Activated gamma-delta T cell treated with anti-CD3 and anti-CD28 coated beads, Interleukin-2, amount 50 U/mL, for 16 hours (primary cell): ENCODE data around the gene SSH3.

Source experiments
- DNase-seq: peaks from one replicate; pipeline ENCODE4 v3.0.0-alpha.2; 2020; ENCODE audit warnings: low read depth

SSH3 gene

DNA sequence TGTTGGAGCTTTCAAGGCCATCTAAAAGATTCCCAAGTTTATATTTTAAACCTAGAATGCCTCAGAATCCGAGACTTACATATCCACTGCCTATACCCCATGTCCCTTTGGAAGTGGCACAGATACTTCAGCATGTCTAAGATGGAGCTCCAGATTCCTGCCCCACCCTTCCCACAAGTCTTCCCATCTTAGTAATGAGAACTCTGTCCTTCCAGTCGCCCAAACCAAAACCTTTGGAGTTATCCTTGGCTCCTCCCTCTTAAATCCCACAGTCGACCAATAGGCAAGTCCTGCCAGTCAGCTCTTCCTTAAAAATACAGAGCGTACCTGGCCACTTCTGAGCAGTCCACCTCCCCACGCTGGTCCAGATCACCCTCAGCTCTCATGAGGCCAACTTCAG lies 45.7 kb downstream of the SSH3 start:
- DNase-seq: no peak

DNA sequence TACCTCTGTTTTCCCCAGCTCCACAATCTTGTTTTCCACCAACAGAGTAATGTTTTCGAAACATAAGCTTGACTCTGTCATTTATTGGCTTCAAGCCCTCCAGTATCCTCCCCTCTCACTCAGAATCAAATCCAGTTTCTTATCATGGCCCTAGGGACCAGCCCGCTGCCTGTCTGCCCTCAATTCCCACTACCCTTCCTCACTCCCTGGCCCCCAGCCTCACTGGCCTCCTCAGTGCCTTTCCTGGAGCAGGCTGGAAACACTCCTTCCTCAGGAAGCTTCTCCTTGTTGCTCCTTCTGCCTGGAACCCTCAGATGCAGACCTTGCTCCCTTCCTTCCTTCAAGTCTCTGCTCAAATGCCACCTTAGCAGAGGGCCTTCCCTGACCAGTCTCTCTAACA lies 46.1 kb downstream of the SSH3 start:
- DNase-seq: no peak

DNA sequence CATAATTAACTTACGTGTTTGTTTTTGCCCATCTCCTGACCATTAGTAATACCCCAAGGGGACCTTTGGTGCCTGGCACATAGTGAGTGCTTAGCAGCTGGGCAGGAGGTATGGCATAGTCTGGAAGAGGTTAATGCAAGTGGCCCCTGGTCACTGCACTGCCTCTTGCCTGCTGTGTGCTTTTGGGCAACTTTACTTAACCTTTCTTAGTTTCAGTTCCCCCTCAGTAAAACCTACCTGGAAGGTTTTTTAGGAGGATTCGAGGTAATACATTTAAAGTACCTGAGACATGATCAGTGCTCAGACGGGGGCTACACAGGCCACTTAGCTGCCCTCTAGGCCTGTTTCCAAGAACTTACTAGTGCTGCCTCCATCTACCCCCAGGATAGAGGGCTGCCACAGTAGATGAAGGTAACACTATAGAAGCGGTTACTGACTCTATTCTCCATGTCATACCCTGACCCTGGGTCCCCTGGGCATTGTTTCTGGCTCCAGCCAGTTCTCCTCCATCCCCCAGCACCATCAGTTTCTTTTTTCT lies 46.7 kb downstream of the SSH3 start:
- no peak for DNase-seq

DNA sequence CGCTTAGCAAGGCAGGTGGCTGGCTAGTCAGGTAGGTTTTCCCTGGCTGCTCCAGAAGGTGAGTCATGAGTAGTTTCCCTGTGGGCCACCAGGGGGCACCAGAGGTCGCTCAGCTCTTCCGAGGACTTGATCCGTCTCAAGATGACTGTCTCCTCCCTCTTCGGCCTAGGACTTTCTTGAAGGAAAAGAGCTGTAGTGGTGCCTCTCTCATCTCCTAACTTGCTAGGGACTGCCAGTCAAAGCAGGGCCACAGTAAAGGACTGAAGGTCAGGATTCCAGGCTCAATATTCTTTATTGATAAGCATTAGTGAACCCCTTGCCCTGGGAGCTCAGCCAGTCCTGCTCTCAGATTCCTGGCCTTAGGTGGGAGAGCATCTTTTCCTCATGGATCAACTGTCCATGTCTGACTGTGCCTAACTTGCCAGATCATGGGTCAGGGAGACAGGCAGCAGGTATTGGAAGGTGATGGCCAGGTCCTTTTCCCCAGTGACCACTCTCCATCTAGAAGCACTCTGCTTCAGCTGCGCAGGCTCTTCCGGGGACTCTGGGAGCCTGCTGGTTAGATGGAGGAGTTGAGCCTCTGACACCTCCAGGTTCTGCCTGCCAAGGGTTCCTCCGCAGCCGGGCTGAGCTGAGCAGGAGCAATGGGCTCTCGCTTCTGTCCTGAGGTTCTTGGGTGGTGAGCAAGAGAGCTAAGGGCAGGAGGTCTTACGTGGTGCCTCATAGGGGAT lies 48.1 kb downstream of the SSH3 start:
- no peak for DNase-seq

DNA sequence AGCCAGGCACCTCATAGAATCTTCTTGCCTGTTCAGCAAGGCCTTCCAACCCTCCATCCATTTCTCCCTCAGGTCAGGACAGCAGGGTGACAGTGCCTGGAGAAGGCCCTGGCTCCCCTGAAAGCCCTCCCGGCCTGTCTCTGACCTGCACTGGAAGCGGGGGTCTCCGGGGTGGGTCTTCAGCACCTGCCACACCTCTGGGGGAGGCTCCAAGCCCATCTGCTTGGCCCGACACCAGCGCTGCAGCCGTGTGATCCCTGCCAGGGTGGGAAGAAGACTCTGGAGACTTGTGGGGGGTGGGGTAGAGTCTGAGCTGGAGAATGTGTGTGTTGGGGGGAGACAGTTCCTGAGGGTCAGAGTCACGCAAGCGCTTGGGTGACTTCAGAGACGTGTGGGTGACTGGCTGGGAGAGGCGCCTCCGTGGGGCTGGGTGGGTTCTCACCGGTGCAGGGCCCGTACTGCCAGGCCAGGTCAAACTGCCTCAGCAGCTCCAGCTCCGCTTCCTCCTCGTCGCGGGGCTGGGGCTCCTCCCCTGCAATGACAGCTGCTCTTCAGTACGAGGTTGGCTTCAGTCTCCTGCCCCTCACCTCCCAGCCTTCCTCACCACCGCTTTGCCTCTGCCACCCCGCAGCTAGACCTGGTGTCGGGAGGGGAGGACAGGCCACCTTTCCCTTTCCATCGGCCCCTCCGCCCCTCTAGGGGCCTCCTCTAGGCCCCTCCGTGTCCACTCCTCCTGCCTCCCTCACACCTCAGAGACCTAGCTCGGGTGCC lies 49.4 kb downstream of the SSH3 start:
- no peak for DNase-seq

DNA sequence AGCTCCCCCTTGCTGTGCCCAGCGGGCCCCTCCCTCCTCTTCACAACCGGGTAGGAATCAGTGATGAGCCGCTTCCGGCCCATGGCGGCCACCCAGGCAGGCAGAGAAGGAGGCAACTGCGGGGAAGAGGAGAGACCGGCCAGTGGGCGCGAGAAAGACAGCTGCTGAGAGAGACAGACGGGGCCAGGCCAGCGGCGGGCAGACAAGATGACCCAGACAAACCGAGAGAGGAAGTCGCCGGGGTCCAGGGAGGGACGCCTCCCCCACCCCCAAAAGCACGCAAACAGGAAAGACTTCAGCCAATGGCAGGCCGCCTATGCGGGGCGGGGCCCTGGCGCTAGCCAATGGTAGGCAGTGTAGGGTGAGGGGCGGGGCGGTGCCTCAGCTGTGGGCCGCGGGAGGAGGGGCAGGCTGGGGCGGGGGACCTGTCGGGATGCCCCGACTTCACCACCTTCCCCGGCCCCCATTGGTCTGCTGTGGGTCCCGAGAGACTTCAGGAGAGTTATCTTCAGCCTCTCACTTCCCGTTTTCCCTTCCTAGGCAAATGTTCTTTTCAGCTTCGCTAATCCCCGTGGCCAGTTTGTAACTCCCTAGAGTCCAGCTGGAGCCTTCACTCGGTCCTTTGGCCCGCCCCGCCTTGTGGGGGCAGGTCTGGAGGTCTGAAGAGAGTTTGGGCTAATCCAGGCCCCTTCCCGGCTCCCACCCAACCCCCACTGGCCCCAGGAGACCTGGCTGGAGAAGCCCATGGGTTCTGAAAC lies 50.2 kb downstream of the SSH3 start, which contains the start of gene POLD4:
TSS of gene POLD4 (minus strand) at position 230 of the 758 bp plus-strand sequence. CDS start at position 83, 147 bp downstream.
- peak; percentile 95 for DNase-seq

DNA sequence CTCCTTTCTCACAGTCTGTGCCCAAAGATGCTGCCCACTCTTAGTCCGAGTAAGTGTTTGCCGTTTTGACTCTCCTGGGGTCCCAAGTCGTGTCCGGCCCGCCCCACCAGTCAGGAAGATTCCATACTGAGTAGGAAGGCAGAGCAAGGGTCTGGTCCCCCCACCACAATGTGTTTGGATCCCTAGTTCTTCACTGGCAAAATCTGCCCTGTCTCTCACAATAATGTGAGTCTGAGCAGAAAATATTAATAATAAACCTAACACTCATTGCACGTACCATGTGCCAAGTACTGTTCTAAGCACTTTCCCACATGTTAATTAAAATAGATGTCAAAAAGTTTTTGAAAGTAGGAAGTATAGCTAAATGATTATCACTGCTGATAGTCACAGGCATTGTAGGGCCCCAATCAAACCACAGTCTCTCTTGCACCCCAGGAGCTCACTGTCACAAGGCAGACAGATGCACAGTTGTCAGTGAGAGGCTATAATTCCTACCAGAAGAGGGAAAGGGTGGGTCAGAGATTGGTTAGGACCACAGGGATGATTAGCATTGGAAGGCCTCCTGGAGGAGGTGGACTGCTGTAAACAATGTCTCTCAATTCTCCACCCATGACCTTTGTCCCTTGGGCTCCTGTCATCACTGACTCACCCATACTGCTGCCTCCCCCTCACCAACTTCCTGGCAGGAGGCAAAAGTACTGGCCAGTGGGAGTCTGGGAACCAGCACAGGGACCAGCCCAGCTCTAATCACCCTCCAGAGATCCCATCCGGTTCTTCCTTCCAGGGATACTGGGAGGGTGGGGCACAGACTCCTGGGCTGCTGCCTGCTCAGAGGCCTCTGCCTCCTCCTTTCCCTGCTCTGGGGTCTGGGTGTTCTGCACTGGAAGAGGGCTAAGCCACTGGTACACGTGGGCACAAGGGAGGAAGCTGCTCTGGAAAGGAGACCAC lies 51.0 kb downstream of the SSH3 start:
- no peak for DNase-seq

DNA sequence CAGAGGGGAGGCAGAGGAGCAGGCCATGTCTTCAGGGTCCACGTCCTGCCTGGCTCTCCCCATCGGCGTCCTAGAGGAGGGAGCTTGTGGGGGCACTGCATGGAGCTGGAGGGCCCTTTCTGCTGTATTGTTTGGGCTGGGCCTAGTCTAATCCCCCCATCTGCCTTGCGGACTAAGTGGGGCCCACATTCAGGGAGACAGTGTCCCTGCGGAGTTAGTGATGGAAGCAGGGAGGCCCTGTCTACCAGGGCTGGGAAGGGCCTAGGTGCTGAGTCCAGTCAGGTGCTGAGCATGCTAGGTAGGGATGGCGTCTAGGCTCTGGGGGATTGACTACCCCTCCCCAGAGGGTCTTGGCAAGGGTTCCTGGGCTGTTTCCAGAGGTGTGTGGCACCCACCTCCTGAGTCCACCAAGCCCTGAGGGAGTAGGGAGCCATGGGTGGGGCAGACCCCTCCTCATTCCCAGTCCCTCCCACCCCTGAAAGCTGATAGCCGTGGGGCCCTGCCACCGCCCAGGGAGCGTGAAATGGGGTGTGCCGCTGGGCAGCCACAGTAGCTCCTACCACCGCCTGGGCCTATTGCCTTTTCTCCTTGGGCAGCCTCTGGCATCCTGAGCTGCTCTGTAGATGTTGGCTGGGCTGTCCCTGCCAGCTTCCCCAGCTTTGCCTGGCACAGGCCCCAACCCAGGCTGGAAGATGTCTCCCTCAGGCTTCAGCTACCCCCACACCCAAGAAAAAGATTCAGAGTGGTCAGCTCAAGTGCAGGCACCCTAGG lies 51.9 kb downstream of the SSH3 start:
- DNase-seq: no peak

DNA sequence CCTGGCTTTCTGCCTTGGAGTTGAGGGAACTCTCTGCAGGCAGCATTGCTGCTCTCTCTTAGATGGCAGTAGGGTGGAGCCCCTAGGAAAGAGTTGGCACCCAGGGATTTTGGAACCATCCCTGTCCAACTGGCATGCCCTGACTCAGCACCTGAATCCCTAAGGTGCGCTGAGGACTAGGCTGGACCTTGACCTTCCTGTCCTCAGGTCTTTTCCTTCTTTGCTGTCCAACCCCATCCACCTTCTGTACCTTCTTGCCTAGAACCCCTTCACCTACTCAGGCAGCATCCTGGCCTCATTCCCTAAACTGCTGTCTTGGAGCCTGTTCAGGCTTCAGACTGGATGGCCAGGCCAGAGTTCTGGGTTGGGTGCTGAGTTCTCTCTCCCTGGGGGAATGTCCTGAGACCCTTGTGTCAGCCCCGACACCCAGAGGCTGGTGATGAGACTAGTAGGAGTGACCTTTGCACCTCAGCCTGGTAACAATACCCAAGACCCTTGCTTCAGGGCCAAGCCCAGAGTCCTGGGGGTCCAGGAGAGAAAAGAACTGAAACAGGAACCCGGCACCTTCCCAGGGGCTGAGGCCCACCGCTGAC lies 52.6 kb downstream of the SSH3 start:
- no peak for DNase-seq

DNA sequence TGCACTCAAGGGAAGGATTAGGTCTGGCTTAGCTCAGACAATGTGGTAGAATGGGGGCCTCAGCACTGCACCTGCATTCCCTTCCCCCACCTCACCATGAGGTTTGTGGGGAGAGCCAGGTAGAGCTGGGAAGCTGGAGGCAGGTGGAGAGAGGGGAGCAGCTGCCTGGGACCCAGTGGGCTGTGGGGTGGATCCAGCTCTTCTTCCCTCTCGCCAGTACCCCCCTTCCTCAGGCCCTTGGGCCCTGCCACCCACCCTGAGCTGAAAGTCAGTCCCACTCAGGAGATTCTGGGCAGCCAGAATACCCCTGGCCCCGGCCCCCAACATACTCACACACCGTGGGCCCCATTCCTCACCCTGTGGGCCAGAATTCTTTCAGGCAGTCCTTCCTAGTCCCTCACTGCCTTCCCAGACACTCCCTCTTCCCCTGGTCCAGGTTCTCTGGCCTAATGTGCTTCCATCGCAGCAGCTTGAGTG lies 53.1 kb downstream of the SSH3 start:
- DNase-seq: no peak

DNA sequence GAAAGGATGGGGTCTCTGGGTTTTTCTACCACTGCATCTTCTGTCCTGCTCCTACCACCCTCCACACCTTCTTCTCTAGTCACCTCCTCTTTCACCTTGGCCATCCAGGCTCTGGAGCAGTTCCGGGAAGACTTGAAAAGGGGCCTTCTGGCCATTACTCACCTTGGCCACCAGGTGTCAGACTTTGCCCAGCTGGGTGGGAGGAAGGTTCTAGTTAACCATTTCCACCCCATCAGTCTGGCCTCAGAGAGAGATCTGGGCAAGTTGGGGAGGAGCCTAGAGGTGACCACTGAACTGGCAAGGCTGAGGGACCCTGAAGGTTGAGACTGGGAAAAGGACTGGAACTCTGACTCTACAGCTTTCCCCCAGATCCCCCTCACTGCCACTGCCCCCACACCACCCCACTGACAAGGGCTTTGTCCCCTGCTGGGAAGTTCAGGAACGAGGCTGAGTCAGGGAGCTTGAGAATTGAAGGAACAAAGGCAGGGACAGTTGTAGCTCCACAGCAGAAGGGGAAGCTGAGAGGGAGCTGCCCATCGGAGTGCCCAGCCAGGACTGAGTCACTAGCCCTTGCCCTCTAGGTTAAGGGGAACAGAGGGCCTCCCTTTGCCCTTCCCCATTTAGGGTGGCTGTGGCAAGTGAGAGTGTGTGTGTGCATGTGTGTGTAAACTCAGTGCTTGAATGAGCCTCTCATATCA lies 53.7 kb downstream of the SSH3 start:
- peak; percentile 51 for DNase-seq

DNA sequence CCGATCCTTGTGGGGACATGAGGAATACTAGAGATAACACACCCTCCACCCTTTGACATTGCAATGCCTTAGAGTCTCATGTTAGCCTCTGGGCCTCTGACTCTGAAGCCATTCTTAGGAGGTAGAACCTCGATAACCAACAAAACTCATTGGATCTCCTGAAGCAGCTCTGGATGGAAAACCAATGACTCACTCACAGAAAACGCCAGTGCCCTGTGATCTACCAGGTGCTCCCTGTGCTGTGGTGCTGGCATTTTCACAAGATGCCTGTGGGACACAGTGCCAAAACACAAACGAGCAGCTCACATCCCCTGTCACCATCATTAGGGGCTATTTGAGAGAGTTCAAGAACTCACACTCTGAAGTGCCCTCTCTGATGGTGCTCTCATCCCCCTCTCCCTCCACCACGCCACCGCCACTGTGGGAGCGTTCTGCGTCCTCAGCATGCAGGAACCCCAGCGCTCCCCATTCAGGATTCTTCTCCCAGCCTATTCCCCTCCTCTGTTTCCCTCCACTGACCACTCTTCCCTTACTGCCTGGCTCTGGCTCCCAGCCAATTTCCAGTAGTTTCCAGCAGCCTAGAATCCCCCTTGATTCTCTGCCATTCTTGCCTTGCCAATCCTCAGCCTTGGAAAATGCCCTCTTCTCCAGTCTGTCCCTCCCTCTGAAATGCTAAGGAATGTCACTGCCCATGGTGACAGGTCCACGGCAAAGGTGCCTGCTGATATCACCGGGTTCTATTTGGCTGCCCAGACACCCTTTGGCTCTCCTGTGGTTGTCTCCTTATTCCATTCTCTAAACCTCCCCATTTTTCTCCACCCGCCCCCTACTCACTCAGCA lies 54.7 kb downstream of the SSH3 start:
- no peak for DNase-seq
